NCI-H524 treated with DMSO at 0.1 percent for 48 hours (cell line): ENCODE measurements around the gene CDC42.

Experiments
- DNase-seq: peaks from one replicate; lab custom pipeline; 2025; lab: John Stamatoyannopoulos, UW

Gene CDC42

DNA sequence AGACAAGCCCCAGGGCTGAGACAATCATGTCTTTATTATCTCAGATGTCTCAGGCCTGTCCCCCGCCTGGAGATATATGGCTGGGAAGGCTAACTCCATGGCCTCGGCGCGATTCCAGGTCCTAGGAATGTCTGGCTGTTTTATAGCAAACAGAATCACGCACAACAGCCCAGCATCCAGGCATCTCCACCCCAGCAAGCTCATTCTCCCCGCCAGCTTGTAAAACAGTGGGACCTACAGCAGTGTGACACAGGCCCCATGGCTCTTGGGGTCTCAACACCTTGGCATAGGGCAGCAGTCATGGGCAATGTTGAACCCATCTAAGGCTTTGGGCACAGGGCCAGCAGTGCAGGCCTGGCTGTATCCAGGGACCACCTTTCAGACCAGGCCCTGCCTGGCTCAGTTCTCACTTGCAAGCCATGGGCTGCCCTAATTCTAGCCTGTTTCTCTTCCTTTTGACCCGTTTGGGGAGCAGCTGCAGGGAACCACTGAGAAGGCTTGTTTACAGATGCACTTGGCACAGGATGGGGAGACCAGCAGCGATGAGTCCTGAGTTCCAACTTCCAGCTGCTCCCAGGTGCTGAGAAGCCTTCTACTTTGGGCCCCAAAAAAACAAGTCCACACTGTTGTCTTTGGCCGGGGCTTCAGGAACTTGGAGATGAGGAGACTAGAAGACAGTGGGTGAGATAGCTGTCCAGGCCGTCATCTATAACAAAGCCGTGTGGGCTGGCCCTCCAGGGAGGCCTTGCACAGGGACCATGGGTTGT, 56.0 kb downstream of the CDC42 start:
- DNase-seq: no peak

DNA sequence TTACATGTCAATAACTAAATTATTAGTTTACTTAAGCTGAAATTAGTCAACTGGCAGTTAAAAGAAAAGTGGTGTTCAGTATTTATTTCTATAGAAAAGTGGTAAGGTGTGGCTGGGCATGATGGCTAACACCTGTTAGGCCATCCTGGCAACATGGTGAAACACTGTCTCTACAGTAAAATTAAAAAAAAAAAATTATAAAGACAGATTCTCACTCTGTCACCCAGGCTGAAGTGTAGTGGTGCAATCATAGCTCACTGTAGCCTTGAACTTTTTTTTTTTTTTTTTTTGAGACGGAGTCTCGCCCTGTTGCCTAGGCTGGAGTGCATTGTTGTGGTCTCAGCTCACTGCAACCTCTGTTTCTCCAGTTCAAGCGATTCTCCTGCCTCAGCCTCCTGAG, 57.5 kb downstream of the CDC42 start:
- DNase-seq: no peak

DNA sequence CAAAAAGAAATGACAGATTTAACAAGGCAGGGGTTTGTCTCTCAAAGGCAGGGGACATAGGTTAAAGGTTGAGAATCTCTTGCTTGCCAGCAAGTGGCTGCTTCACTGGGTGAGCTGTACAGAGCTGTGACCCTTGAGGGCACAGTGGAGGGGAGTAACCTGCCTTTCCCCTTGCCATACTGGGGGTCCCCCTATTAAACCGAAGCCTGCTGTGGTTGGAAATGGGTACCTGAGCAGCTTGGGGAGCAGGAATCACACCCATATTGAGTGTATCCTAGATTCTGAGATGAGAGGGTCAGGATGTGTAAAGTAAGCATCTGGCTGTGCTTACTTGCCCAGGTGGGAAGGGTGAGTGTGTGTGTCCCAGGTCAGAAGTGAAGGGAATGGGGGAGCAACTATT, 58.6 kb downstream of the CDC42 start:
- no peak for DNase-seq

DNA sequence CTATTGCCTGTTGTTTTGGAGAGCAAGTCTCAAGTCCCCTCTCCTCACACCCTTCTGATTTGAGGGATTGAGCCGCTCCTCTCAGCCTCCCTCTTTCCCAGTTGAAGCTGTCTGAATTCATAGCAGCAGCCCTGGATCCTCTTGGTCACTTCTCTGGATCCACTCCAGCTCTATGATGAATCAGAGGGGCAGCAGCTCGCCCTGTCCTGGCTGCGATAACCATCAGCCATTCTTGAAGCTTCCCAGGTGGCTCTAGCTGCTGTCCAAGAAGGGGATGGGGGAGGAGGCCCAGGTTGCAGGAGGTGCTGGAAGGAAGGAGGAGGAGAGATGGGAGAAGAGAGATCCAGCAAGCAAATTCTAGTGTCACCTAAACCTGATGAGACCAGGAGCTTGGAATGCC, 59.1 kb downstream of the CDC42 start:
- no peak for DNase-seq

DNA sequence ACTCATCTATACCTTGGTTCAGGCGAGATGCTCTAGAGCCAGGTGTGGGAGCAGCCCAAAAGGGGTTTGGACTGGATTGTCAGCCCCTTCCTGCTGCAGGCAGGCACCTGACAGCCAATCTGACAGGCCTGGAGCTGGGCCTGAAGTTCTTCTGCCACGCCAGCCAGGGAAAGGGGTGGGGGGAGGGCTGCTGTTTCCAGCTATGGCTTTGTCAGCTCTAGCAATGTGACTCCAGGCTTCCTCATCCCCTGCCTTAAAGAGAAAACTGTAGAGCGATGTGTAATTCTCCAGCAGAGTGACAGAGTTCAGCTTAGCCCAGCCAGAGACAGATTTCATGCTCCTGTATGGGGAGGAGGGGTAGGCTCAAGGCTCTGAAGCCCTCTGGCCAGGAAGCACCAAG, 60.0 kb downstream of the CDC42 start:
- no peak for DNase-seq

DNA sequence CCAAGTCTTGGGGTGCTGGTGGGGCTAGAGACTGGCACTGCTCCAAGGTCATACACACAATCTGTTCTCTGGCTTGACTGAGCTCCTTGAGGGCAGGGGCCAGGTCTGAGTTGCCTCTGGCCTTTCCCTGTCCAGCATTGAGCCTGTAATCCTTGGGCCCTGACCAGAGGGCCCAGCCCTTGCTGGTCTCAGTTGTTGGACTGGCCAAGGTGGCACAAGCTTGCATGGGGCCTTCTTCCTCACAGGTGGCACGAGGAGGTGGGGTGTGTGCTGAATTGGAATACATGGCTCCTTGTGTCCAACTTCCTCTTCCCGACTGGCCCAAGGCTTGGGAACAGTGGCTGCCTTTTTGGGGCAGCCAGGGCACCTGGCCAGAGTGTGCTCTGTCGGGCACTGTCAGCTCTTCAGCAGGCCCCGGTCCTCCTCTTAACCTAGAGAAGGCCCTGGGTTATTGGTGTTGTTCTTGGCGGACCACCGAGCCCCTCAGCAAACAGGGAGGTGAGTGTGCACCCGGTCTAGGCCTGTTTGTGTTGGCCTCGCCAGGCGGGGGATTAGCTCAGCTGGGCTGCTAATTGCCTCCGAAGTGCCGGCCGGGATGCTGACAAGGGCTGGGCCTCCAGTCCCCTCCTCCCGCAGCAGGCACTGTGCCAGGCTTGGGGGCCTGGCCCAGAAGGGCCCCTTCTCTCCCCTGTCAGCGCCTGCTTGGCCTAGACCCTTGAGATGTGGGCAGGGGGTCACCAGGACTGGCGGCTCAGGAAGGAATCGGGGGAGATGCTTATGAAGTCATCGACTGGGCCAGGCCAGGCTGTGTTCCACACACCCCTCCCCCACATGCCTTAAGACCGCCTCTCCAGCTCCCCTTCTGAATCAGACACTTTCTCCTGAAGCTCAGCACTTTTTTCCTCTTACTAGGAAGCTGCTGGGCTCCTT, 61.8 kb downstream of the CDC42 start:
- no peak for DNase-seq

DNA sequence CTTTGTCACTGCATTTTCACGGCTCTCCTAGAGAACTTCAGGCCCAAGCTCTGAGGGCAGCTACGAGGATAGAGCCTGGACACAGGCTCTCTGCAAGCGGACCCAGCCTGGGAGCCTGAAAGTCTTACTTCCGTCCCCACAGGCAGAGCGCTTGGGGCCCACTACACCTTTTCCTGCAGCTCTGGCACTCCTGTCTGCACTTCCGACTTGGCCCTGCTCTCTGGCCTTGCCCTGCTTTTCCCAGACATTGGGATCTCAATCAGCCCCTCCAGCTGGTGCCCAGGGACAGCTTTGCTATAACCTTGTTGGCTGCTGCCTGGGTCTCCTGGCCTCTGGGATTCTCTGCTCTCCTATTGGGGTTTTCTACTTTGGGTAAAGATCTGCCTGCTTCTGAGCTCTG, 62.8 kb downstream of the CDC42 start:
- no peak for DNase-seq

DNA sequence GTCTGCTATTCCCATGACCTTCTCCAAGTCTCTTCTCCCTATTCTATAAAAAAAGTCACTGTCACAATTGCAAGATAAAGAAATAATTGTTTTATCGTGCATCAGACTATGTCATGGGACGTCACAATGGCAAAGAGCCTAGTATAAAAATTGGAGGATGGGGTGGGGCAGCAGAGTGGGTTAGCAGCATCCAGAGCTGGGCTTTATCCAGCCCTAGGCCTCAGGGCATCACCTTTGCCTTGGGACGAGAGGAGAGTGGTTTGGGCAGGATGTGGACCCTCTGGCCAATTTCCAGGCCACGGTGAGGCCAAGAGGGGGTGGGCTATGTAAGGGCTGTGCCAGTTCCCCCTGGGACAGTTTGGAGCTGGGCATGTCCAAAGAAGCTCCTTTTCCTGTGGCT, 64.7 kb downstream of the CDC42 start:
- no peak for DNase-seq

DNA sequence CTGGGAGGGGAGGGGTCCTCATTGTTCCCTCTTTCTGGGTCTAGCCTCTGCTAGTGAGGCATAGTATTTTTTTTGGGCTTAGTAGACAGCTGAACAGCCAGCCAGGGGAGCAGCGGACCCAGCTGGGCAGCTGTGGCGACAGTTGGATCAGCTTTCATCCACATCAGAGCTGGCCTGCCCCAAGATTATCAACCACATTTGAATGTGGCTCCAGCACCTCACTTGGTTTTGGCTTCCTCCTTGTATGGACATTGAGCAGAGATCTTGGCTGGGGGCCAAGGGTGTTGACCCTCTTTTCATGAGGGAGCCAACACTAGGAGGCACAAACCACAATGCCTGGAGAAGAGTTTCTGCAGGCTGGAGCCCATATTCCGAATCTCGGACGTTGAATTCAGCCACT, 65.3 kb downstream of the CDC42 start:
- no peak for DNase-seq

DNA sequence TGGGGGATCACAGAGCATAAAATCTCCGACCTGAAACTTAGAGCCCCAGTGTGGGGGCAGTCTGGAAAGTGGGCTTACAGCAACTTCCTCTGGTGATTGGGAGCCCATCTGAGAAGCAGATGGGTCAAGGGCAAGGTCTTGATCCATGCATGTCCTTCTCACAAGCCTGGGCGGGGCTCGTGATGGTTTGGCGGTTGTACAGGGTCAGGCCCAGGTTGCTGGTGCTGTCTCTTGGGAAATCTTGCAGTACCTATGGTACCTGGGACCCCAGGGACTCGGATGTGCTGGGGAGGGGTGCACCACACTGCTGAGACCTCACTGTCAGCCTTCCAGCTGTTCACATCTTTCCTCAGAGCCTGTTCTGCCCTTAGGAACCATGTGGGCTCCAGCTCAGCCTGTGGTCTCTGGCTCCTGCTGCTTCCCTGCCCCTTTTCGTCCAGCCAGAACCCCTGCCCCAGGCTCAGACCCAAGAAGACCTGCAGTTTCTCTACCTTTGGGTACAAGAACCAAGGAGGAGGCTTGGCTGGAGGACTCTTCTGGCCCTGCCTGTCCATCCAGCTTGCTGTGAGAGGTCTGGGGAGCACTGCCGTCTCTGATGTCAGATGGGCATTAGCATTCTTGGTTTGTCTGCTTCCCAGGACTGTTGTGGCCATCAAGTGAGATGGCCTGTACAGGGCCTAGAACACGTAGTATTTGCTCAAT, 65.9 kb downstream of the CDC42 start:
- no peak for DNase-seq

DNA sequence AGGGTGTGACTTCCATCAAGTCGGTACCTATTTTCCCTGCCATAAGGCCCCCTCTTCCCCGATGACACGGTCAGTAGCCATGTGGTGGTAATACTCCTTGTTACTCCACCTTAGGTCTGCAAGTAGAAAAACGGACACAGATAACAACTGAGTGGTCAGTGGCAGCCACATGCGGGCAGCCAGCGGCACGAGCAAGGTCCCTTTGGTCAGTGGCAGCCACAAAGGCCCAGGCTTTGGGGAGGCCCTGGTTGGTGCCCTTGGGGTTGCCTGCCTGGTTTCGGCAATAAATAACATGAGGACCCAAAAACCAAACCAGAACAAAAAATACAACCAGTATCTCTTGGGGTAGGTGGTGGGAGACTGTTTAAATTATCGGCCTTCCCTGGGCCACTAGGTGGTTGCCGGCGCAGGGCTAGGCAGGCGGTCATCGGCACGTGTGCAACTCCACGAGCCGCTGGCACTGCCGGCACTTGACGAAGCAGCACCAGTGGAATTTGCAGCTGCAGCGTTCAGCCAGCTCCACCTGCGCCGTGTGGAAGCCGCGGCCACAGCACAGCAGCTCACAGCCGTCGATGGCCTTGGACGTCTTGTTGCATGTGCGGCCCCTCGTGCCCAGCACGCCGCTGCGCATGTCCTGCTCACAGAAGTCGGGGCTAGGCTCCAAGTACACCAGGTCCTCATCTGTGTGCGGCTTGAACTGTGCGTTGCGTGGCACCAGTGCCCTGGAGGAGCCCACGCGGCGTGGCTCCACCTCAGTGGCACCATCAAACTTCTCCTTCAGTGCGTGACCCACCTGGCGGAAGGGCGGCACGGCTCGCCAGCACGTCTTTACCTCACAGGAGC, 67.3 kb downstream of the CDC42 start:
- DNase-seq: no peak

DNA sequence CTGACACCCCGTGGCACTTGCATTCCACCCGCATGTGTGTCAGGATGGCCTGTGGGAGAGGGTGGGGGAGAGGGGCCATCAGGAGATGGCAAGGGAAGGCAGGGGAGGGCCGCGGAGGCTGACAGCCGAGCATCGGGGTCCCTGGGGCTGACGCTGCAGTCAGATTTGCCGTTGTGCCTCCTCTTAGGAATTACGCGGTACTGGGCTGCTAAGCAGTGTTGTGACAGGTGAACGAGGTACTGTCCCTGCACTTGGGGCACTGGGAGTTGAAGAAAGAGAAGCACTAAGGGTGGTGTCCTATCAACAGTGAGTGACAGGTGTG, 67.9 kb downstream of the CDC42 start:
- DNase-seq: no peak

DNA sequence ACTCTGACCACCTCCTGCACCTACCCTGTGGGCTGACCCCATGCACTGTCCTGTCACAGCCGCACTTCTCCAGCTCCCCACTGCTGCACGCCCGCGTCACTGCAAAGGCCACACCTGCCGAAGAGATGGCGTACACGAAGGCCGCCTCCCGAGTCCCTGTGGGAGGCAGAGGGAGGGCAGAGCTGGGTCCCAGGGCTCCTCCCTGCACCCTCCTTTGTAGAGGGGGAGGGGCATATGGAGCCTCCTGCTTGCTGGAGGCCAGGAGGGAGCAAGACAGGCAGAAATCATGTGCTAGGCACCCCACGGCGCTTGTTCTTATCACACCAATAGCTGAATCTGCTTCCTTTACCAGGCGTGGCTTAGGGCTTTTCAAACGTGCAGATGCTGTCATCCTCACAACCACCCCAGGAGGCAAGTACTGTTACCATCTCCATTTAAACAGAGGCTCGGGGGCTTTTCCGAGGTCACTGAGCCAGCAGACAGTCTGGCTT, 69.0 kb downstream of the CDC42 start:
- no peak for DNase-seq

DNA sequence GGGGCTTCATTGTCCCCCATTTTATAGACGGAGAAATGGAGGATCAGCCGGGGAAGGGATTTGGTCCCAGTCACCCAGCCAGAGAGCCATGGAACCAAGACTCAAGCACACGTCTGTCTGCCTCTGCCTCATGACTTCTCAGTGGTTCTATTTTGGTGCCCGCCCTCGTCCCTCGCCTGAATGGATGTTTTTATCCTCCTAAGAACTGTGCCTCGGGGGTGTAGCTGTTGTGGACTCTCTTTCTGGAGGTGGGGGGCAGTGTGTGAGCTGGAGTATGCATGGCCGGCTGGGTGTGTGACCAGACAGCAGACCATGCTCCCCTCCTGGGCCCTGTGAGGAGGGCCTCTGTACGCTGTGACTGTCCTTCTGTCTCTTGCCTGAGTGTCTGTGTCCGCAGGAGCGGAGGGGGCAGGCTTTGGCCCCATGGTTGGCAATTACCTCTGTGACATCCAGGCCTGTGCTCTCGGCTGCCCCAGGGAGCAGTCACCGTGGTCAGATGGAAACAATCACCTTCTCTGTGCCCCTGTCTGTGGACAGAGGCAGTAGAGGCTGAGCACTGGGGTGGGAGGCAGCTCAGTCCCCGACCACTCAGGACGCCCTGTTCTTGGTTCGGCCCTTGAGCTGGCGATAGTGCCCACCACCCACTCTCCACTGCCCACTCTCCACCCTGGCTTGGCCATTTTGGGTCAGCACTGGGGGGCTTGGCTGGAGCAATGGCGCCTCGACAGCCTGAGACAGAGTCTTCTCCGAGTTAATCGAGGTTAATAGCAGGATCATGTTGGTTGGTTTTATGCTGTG, 70.0 kb downstream of the CDC42 start:
- DNase-seq: no peak

DNA sequence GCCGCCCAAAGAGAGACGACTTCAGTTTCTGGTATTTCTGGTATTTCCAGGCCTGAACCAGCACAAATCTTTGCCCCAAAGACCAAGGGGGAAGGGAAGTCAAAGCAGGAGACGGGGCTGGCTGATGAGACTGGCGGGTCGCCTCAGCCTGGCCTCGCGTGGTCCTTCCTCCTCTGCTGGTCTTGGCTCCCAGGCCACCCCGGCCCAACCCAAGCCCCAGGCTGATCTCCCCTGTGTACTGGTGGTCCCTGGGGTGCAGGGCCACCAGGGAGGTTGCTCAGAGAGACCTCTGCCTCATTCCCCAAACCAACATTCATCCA, 70.5 kb downstream of the CDC42 start:
- DNase-seq: no peak

DNA sequence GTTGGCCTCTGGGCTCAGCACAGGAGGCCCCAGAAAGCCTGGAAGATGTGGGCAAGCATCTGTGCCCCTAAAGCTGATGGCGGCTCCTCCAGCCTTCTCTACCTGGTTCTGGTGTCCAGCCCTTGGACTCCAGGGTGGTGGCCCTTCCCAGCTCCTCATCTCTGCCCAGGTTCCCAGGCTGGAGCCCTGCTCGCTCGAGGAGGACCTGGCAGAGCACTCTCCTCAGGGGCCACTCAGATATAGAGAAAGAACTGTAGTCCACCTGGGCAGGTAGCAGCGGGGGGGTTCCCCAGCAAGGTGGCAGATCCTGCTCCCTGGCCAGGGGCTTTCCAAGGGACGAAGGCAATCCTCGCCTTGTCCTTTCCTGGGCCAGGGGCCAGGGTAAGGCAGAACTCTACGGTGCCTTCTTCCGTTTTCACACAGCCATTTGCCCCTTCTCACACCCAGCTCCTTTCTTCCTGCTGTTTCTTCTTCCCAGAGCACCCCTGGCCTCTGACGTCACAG, 71.4 kb downstream of the CDC42 start:
- no peak for DNase-seq

DNA sequence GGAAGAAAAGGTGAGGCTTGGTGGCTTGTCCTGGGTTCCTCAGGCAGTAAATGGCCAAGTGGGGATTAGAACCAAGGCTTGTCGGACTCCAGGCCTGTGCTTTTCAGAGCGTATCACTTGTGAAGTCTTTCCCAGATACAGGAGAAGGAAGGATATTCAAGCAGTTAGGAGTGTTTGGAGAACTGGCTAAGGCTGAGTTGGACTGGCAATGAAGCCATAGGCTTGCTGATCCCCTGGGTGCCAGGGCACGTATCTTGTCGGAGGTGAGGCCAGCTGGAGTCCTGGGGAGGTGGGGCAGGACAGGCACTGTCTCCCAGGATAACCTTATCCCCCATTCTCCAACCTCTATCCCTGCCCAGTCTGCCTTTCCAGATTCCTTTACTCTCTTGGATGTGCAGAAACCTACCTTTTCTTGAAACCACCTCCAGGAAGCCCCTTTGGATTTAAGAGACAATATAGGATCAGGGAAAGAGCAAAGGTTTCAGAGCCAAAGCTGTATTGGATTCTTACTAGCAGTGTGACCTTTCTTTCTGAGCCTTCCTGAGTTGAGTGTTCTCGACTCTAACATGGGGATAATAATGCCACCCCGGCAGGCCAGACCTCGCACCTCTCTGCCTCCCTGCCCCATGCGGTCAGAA, 72.2 kb downstream of the CDC42 start:
- DNase-seq: no peak

DNA sequence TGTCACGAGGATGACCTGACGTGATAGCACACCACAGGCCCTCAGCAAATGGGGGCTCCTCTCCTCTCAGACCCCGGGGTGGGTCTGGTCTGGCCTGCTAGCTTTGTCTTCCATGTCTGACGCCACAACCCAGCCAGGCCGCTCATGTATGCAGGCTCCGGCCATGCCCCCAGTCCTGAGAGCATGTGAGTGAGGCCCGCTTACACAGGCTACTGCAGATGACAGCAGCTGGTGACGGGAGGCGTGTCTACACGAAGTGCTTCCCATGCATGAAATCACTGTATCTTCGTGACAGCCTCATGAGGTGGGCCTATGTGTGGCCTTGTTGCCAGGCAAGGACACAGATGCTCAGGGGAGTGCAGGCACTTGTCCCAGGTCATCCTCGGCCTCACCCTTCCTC, 74.0 kb downstream of the CDC42 start:
- DNase-seq: no peak

DNA sequence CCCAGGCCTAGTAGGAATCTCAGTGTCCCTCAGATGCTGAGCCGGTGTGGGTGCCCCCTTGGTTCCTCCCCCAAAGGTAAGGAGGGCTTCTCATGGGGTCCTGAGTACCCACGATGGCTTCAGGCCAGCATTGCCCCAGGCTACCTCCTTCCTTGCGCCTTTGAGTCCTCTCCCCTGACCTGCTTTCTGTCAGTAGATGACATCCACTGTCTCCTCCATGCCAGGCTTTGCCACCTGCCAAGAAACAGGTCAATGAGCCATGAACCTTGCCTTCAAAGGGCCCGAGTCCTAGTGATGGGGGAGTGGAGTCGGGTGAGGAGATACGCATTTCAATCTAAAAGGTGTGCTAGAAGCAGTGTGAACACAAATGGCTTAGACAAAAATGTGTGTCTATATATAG, 74.7 kb downstream of the CDC42 start:
- no peak for DNase-seq

DNA sequence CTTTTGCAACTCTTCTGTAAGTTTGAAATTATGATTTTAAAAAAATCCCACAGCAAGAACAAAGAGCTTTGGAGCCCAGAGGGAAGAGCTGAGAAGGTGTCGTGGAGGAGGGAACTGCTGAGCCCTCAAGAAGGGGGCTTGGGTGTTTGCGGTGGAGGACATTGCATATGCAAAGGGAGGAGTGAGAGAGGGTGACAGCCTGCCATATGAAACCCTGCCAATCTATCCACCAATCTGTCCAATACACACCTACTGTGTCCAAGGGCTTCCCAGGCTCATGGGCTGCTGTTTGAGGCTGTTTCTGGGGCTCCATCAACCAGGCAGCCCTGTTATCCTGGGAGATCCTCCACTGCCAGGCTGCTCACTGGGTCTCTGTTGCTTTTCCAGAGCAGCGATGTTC, 75.2 kb downstream of the CDC42 start:
- no peak for DNase-seq

DNA sequence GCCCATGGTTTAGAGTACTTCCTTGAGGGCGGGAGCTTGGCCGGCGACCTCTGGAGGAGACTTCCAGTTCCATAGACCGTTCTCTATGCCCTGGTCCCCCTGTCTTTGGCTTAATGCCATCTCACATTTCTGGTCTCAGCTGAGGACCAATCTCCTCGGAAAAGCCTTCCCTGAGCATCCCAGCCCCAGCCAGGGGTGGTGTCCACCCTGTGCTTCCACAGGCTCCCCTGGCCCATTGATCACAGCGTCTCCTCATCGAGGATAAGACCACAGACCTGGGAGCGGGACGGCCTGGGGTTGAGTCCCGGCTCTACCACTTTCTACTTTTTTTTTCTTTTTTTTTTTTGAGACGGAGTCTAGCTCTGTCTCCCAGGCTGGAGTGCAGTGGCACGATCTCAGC, 75.9 kb downstream of the CDC42 start:
- DNase-seq: no peak
